Measurements from ENCODE around the gene RAB20.
"Not testable (repeated sequence)": the region's sequence is repeated elsewhere in the genome, so short reads cannot be mapped to it uniquely, and the experiment has no call there.

The RAB20 gene

DNA sequence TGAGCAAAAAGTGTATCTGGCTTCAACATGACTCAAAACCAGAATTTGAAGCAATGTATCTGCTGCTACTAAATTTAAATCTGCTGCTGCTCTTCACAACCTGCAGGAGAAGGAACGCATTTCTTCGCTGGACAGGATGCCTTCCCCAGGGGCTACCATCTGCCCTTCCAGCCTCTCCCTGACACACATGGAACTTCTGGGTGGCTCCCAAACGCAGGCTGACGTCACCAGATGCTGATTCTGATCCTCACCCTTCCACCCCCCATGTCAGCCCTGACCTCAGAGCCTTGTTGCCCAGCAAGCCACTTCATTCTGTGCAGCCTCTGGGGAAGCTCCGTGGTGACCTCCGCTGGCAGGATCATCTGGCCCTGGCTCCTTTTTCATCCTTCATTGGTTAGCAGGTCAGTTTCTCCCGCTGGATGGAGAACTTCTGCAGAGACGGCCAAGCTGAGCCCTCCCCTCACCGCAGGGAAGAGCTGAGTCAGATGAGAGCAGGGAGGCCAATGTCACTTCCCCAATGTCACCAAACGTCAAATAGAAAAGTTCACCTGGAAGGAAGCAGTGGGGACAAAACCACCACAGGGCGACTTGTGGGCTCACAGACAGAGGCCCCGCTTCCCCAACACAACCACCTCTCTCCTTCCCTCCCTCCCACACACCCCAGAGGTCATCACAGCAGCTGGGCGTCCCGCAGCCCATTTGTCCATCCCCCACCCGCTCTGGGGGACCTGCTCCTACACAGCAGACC is 14.0 kb upstream of the RAB20 start:
- no peak for DNase-seq (ENCODE audit: extremely low read depth, low read depth)
- TF ChIP-seq, protein P1, sequence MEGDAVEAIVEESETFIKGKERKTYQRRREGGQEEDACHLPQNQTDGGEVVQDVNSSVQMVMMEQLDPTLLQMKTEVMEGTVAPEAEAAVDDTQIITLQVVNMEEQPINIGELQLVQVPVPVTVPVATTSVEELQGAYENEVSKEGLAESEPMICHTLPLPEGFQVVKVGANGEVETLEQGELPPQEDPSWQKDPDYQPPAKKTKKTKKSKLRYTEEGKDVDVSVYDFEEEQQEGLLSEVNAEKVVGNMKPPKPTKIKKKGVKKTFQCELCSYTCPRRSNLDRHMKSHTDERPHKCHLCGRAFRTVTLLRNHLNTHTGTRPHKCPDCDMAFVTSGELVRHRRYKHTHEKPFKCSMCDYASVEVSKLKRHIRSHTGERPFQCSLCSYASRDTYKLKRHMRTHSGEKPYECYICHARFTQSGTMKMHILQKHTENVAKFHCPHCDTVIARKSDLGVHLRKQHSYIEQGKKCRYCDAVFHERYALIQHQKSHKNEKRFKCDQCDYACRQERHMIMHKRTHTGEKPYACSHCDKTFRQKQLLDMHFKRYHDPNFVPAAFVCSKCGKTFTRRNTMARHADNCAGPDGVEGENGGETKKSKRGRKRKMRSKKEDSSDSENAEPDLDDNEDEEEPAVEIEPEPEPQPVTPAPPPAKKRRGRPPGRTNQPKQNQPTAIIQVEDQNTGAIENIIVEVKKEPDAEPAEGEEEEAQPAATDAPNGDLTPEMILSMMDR (IDR thresholded peaks at IDR 0.05; ENCODE audit: low read depth, low read length): no peak; the same call in 1 of the 2 replicates

DNA sequence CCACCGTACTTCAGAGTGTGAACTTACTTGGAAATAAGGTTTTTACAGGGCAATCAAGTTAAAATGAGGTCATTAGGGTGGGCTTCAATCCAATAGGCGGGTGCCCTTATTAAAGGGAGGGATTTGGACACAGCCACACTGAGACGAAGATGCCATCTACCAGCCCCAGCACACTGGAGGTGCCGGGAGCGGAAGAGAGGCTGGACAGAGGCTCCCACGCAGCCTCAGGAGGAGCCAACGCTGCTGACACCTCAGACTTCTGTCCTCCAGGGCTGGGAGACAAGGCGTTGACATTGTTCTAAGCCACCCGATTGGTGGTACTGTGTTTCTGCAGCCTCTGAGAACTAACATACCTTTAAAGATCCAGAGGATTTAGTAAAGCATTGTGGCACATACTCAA is 12.6 kb upstream of the RAB20 start:
- TF ChIP-seq, protein P1 (IDR thresholded peaks at IDR 0.05; ENCODE audit: low read depth, low read length): no peak
- no peak for DNase-seq (ENCODE audit: extremely low read depth, low read depth)

DNA sequence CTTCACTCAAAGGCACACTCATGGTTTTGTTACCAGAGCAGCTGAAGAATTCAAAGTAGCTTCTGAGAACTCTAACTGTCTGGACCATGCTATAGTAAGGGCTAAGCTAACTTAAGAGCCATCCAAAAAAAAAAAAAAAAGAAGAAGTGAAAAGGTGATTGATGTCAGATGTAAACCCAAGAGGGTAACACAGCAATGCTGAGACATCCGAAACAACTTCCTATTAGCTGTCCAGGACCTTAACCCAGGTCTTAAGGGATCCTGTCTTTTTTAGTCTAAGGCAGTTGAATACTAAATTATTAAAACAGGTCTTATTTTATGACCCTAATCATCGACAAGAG is 11.2 kb upstream of the RAB20 start:
- TF ChIP-seq, protein P1 (IDR thresholded peaks at IDR 0.05; ENCODE audit: low read depth, low read length): no peak
- DNase-seq (ENCODE audit: extremely low read depth, low read depth): no peak

DNA sequence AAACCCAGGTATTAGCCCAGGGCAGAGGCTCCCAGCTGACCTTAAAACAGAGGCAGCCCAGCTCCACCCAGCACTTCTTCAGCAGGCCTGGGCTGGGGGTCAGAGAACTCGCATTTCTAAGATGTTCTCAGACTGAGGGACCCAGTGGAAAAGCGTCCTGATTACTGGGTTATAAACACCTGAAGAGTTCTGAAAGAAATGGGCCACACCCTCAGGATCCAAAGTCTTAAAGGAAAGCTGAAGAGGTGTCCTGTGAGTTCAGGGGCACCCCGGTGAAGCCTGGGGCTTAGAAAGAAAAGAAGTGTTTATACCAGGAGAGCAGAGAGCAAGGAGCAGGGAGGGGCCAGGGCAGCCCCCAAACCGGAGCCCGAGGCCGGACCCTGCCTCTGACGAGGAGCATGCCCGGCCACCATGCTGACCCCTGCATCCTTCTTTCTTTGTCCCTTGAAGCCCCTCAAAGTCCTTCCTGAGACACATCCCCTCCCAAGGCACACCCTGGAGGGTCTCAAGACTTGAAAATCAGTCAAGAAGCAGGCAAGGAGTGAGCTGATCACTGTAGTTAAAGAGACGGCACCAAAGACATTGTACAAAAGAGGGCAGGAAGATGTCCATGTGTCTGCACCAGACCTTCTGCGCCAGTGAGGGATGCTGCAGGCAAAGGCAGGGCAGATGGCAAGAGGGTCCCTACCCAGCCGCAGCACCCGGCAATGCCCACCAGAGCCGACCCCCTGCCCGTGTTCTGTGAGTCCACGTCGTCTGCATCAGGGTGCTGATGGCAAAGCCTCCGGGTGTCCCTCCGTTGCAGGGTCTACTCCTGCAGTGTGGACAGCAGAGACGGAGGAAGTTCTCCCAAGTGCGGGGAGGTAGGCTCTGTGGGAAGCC is 10.6 kb upstream of the RAB20 start:
- no peak for DNase-seq (ENCODE audit: extremely low read depth, low read depth)
- TF ChIP-seq, protein P1 (IDR thresholded peaks at IDR 0.05; ENCODE audit: low read depth, low read length): no peak

DNA sequence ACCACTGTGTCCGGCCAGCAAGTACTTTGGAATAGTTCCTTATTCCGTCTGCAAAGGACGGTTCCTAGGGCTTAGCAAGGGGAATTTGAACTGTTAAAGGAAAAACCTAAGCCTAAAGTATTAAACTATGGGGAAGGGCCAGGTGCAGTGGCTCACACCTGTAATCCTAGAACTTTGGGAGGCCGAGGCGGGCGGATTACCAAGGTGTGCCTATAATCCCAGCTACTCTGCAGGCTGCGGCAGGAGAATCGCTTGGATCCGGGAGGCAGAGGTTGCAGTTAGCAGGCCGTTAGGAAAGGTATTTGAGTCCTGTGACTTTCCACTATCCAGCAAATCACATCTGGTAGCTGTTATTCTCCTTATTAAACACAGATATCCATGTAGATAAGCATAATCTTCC is 9.4 kb upstream of the RAB20 start:
- DNase-seq (ENCODE audit: extremely low read depth, low read depth): no peak
- TF ChIP-seq, protein P1 (IDR thresholded peaks at IDR 0.05; ENCODE audit: low read depth, low read length): no peak

DNA sequence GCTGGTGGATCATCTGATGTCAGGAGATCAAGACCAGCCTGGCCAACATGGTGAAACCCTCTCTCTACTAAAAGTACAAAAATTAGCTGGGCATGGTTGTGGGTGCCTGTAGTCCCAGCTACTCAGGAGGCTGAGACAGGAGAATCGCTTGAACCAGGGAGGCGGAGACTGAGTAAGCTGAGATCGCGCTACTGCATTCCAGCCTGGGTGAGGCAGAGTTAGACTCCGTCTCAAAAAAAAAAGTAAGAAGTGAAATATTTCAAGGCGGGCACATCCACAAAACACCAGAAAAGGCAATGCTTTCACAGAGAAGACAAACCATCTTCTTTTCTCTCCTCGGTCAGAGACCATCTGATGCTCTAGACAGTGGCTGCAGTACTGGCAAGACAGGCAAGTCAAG is 8.4 kb upstream of the RAB20 start:
- not testable (repeated sequence) for DNase-seq (ENCODE audit: extremely low read depth, low read depth)

DNA sequence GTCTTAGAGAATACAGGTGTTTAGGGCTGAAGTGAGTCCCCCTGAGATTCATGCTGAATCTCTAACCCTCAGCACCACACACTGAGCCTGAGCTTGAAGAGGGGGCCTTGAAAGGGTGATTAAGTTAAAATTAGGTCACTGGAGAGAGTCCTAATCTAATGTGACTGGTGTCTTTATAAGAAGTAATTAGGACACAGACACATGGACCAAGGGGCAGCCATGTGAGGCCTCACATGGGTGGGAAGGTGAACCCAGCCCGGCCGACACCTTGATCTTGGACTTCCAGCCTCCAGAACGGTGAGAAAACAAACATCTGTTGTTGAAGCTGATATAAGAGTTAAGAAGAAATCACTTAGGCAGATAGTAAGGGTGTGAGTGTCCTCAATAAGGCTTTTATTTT is 7.1 kb upstream of the RAB20 start:
- TF ChIP-seq, protein P1 (IDR thresholded peaks at IDR 0.05; ENCODE audit: low read depth, low read length): no peak
- DNase-seq (ENCODE audit: extremely low read depth, low read depth): no peak

All from AG09319 (cell line).